HG03108 (cell line): ENCODE results near the gene LAMTOR2.
"Not testable (repeated sequence)": the region's sequence is repeated elsewhere in the genome, so short reads cannot be mapped to it uniquely, and the experiment has no call there.

Experiments used
- ATAC-seq: cut with Tn5 transposase; IDR thresholded peaks from one replicate; pipeline ENCODE4 v1.9.1; 2021; ENCODE audit warnings: moderate library complexity; ENCODE audit not compliant: unreplicated experiment

Gene LAMTOR2

GRCh38 chr1:156054500-156055280 is at the start of gene LAMTOR2:
Gene LAMTOR2, plus strand, starts transcription at chr1:156054782. Its CDS starts 108 bp downstream, at chr1:156054890.
- peak; percentile 77 for ATAC-seq

- no peak for ATAC-seq
These were observed 49.6 kb upstream of the LAMTOR2 start for GRCh38 chr1:156004843-156005584.

DNA sequence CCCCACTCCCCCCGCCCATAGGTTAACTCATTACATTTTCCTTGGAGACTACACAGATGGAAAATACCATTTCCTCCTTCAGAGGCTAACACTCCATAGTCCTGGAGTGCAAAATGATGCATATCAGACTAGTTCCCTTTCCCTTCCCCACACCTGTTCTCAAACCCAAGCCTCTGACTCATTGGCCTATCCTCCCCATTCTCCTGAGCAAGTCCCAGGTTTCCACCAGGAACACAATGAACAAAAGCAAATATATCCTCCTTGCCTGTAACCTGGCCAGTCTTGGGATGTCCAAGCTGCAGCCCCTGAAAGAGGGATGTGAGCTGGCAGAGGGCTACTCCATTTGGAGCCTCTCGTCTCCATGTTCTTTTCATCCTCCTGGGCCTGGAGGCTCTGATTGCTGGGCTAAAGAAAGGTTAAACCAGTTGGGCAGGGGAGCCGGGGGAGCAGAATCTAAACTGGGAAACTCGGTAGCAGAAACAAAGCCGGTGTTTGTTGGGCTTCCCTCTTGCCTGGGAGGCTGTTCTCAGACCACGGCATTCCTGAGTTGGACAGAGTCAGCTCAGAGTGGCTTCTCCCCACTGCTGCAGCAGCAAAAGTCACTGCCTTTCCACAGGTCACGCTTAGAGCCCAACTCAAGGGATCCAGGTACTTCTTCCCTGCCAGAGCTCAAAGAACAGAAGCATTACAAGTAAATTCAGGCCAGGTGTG is 47.8 kb upstream of the LAMTOR2 start:
- ATAC-seq = no peak

DNA sequence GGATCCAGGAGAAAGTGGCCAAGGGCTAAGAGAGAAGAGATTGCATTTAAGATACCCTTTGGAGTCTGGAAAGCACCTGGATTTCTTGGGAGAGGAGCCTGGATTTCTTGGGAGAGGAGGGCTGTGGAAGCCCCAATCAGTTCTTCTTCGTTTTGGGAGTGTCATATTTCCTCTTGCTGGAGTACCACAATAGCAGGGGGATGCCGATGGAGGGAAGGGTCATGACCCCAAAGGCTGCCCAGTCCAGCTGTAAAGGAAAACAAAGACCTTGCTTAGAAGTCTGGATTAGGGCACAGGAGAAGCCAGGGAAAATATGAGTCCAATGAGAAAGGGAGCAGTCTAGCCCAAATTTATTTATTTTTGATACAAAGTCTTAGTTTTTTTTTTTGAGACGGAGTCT is 45.2 kb upstream of the LAMTOR2 start:
- no peak for ATAC-seq

DNA sequence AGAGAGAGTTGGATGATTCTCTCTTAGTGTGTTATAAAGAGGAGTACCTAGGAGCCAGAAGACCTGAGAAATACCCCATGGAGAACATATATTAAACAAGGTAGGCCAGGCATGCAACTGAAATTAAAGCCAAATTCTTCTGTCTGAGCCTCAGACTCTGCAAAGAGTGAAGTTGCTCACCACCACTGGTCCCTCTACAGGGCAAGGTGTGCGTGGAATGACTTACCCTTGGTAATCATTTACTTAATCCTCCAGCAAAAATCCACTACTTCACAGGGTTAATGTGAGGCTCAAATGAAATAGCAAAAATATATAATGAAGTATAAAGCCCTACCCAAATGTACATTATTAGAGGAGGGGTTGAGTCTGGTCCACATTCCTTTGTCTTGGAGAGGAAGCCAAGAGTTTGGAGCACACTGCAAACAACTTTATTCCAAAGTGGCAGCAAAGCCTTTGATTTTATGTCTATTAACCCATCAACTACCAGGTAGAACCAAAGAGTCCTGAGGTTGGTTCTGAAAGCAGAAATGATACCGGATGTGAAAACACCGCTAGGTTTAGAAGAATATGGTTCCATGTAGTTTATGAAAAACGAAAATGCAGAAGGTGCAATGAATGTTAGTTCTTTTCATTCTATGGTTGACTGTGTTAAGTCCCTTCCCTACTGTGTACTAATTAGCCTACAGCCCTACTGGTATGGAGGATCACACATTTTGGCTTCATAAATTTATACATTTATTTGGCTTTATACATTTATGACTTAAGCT is 42.3 kb upstream of the LAMTOR2 start:
- peak; percentile 90 for ATAC-seq

DNA sequence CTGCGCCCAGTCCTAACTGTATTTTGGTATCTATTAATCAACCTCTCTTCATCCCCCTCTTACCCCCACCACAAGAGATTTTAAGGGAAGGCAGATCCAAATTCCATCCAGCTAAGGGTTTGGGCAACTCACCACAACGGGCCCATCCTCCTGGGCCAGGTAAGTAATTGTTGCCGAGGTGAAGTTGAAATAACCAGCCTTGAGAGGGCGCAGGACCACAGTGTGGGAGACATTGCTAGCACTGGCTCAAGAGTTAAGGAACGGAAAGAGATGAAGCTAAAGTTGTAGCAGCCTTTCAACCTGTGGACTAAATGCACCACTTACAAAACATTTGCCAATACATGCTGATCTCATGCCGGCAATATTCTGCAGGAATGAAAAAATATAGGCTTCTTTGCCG is 39.8 kb upstream of the LAMTOR2 start:
- no peak for ATAC-seq

- no peak for ATAC-seq
These were observed 34.7 kb upstream of the LAMTOR2 start for GRCh38 chr1:156019946-156020292.

DNA sequence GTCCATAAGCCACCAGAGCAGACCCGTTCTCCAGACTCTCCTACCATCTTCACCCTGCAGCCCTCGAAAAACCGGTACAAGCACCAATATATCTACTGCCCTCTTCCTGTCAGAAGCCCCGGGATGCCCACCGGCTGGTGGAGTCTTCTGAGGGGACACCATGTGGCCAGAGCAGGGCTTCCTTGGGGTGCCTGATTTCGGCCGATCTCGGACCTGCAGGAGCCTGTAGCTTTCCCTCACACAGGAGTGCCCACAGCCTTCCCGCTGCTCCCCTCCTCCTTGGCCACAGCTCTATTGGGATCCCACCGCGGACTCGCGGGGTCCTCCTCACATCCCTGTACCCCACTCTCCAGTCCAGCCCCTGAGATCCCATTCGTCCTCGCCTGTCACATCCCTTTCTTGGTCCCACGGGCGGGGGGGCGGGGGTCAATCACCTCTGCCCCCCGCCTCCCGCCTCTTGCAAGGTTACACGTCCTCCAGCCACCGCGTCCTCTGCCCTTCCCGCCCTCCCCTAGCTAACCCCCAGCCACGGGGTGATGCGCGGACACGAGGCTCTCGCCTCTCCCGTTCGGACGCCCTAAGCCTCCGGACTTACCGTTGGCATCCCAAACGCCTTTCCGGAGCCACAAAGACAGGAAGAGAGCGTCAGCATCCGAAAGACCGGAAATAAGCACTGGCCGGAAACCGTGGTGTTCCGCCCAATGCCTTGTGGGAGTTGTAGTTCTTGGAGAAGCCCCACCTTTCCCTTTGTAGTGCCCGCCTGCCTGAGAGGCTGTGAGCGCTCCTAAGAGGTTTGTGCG is 34.1 kb upstream of the LAMTOR2 start, which contains the start of gene SSR2:
Gene SSR2 (minus strand): TSS at position 659 of the 800 bp plus-strand sequence. CDS start 784 bp downstream, outside the sequence.
- ATAC-seq = peak; percentile 97

DNA sequence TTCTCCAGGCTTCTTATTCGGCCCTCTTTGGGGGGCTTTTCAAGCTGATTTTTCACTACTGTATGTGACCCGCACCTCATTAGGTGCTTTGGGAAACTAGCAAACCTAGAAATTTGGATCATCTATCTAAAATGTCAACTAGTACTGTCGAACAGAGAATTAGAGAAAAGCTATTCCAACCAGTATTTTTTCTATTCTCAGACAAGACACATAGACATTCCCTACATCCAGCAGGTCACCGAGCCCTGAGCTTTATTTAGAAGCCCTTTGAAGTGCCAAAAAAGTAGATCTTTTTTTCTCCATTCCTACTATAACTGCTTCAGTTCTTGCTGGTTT is 33.5 kb upstream of the LAMTOR2 start:
- ATAC-seq = no peak

DNA sequence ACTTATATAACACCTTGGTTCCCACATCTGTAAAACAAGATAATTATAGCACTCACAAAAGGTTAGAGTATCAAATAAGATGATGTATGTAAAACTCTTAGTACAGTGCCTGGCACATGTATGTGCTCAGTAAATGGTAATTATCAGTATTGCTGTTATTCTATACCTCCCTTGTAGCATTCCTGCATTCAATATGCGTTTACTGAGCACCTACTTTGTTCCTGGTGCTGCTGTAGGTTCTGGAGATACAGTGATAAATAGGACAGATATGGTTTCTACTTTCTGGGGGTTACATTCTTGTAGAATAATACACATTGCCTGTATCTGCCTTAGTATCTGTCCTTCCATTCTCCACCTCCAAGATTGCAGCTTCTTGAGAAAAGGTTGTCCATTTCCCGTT is 32.6 kb upstream of the LAMTOR2 start:
- ATAC-seq = no peak

DNA sequence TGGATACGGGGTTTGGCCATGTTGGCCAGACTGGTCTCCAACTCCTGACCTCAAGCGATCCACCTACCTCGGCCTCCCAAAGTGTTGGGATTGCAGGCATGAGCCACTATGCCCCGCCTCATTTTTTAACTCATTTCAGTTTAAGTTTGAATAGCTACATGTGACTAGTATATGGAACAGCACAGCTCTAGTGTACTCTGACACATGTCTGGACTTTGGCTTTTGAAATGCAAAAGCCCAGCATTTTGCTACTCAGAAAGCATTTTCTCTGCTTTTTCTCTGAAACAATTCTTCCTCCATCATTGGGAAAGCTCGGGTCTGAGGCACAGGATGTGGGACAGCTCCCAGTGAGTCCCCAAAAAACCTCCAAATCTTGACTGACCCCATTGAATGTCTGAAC is 29.8 kb upstream of the LAMTOR2 start:
- no peak for ATAC-seq

- no peak for ATAC-seq
These were observed 28.7 kb upstream of the LAMTOR2 start for GRCh38 chr1:156025876-156026275.

GRCh38 chr1:156026588-156026987 is 28.0 kb upstream of the LAMTOR2 start:
- ATAC-seq = no peak

DNA sequence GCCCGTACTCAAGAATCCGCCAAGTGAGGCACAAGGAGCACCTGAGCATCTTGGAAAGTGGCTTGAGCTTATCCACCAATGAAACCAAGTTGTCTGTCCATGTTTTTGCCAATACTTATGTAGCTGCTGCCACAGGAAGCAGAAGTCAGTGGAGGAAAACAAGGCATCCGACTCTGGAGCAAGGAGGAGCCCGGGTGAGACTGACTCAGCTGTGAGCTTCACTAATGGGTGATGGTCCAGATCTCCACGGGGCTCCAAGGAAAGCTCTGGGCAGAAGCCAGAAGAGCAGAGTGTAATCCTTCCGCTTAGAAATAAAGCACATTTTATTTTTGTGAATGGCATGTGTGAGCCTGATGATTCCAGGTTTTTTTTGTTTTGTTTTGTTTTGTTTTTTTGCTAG is 21.6 kb upstream of the LAMTOR2 start:
- no peak for ATAC-seq

- not testable (repeated sequence) for ATAC-seq
These were observed 19.6 kb upstream of the LAMTOR2 start for GRCh38 chr1:156034991-156035390.

DNA sequence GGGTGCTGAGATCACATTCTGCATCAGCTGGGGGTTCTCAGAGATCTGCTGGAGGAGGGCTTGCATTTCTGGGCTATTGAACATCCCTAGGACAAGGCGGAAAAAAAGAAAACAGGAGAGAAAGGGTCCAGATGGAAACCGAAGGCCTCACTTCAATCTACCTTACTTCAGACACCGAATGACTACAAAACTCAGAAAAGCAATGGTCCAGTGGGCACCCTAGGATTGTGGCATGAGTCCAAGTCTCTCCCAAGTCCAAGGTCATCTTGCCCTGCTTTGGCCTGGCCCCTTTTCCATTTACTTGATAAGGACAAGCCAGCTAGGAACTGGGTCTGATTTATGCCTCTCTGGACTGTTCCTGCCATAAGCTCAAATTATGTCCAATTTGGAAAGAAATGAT is 11.8 kb upstream of the LAMTOR2 start:
- no peak for ATAC-seq

DNA sequence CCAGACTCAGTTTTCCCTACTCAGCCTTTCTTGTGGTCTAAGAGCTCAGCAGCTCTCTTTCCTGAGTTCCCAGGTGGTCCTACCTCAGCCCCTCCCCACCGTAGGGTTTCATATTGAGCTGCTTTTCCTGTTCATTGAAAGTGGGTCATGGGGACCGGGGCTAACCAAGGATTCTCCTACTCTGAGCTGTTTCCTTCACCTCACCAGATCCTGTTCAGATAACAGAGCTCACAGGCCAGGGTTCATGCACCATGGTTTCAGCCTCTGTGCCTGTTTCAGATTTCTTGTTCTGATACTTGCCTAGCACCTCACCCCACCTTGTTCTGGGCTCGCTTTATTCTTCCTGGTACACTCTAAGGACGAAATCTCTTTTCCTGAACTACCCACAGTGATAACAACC is 9.5 kb upstream of the LAMTOR2 start:
- no peak for ATAC-seq

DNA sequence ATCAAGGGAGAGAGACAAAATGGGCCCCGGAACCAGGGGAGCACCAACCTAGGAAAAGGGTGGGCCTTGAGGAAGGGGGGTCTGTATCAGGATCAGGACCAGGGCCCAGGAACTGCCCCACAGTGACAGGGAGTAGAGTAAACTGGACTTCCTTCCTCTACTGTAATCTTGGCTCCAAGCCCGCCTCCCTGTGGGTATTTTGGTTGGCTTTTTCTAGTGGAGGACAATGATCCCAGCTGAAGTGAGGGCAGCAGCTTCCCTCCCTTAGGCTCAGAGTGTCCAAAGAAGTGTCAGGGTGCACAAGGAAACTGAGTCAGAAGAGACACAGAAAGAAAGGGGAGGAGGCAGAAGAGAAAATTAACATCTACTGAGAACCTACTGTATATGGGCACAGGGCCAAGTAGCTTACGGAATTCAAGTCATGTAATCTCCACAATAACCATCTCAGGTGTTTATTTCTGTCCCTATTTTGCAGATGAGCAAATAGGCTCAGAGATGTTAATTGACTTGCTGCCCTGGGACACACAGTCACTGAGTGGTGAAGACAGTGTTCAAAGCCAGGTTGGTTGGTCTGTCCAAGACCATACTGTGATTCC is 5.8 kb upstream of the LAMTOR2 start:
- ATAC-seq = no peak

GRCh38 chr1:156050376-156050775 is 4.2 kb upstream of the LAMTOR2 start:
- ATAC-seq = no peak
